SK-N-SH (cell line): ENCODE measurements around the gene CACNA1D. TPM values are rescaled to one million over a fixed set of nuclear protein-coding genes. Genes with fewer than 3 reads are reported as not detected.
A peak's percentile ranks its signal among the peaks of the same experiment; 100 is the strongest.

ENCODE experiments used
- CTCF ChIA-PET: fragments of 300-600, 350-600 bp; formaldehyde crosslinking; extraction: SDS; loops from one replicate; lab custom pipeline; 2021; lab: Yijun Ruan, JAX
- POLR2A ChIA-PET: fragments of 350-600 bp; sonication (Branson Sonifier 250); formaldehyde crosslinking; extraction: SDS; loops from one replicate; lab custom pipeline; 2020; ENCODE audit warnings: antibody characterized with exemption, inconsistent platforms; lab: Yijun Ruan, JAX
- DNase-seq: peaks from one replicate; pipeline ENCODE4 v3.0.0; 2012
- H2AFZ ChIP-seq: fragments of 200-600 bp; sonication (generic); 2 replicates; pipeline ENCODE4 v1.8.1; 2016; ENCODE audit warnings: antibody characterized with exemption, mild to moderate bottlenecking, low read depth
- H3F3A ChIP-seq: fragments of 200-600 bp; sonication (generic); replicated peaks from 2 replicates; pipeline ENCODE3; 2016; ENCODE audit warnings: antibody characterized with exemption, mild to moderate bottlenecking; ENCODE audit not compliant: insufficient read depth
- H3K27ac ChIP-seq, 2 experiments: fragments of 200-500 bp in 1 of 2; fragments of 200-600 bp in 1 of 2; sonication (Bioruptor generic) in 1 of 2; sonication (generic), shearing (Covaris generic) in 1 of 2; 2 replicates each; pipeline versions ENCODE4 v1.5.1 to v1.6.1; 2014 to 2016; ENCODE audit warnings: low read depth in 2 of 2, inconsistent platforms in 1 of 2, low read length in 1 of 2, mild to moderate bottlenecking in 1 of 2, mixed read lengths in 1 of 2
- H3K27me3 ChIP-seq: fragments of 200-600 bp; sonication (generic), shearing (Covaris generic); 2 replicates; pipeline ENCODE4 v1.6.1; 2016; ENCODE audit warnings: mixed run types; ENCODE audit not compliant: insufficient read depth
- H3K36me3 ChIP-seq, 2 experiments: fragments of 200-500 bp in 1 of 2; fragments of 200-600 bp in 1 of 2; sonication (Bioruptor generic) in 1 of 2; sonication (generic) in 1 of 2; replicated peaks in 1 of 2; 2 replicates each; pipeline versions ENCODE3 to v1.5.1; 2014 to 2016; ENCODE audit warnings: low read length in 1 of 2, mild to moderate bottlenecking in 1 of 2; ENCODE audit not compliant: insufficient read depth in 2 of 2, control insufficient read depth in 1 of 2
- H3K4me1 ChIP-seq, 2 experiments: fragments of 200-500 bp in 1 of 2; fragments of 200-600 bp in 1 of 2; sonication (Bioruptor generic) in 1 of 2; sonication (generic), shearing (Covaris generic) in 1 of 2; 2 replicates each; pipeline versions ENCODE4 v1.5.1 to v1.6.1; 2014 to 2016; ENCODE audit warnings: low read depth in 1 of 2, low read length in 1 of 2, mixed run types in 1 of 2; ENCODE audit not compliant: insufficient read depth in 2 of 2, control insufficient read depth in 1 of 2
- H3K4me2 ChIP-seq: fragments of 200-600 bp; sonication (generic), shearing (Covaris generic); 2 replicates; pipeline ENCODE4 v1.6.1; 2017; ENCODE audit warnings: mixed run types
- H3K4me3 ChIP-seq, 2 experiments: fragments of 200-500 bp in 1 of 2; fragments of 200-600 bp in 1 of 2; sonication (Bioruptor generic) in 1 of 2; sonication (generic), shearing (Covaris generic) in 1 of 2; 2 replicates each; pipeline versions ENCODE4 v1.5.1 to v1.8.1; 2014 to 2016; ENCODE audit warnings: low read depth in 2 of 2, inconsistent platforms in 1 of 2, low read length in 1 of 2, mild to moderate bottlenecking in 1 of 2, mixed read lengths in 1 of 2, moderate library complexity in 1 of 2
- H3K79me2 ChIP-seq: fragments of 200-600 bp; sonication (generic); 2 replicates; pipeline ENCODE4 v1.8.1; 2017; ENCODE audit warnings: mild to moderate bottlenecking; ENCODE audit not compliant: insufficient read depth
- H3K9ac ChIP-seq: fragments of 200-600 bp; sonication (generic); 2 replicates; pipeline ENCODE4 v1.6.1; 2017; ENCODE audit warnings: mixed run types
- H3K9me2 ChIP-seq: fragments of 200-600 bp; sonication (generic); 2 replicates; pipeline ENCODE4 v1.6.1; 2017; ENCODE audit warnings: mixed run types
- H3K9me3 ChIP-seq: fragments of 200-600 bp; sonication (generic); 2 replicates; pipeline ENCODE4 v1.6.1; 2017; ENCODE audit warnings: mixed run types, mild to moderate bottlenecking, moderate library complexity
- H4K20me1 ChIP-seq: fragments of 200-600 bp; sonication (generic); 2 replicates; pipeline ENCODE4 v1.6.1; 2017; ENCODE audit warnings: mild to moderate bottlenecking, mixed run types; ENCODE audit not compliant: insufficient read depth
- CHD2 ChIP-seq: fragments of 150-350 bp; IDR thresholded peaks from 2 replicates; pipeline ENCODE4 v1.6.1; 2018; ENCODE audit warnings: low read length; ENCODE audit not compliant: partially characterized antibody
- CTCF ChIP-seq: fragments of 200-600 bp; sonication (generic); IDR thresholded peaks from 2 replicates; pipeline ENCODE4 v1.6.1; 2017; ENCODE audit warnings: antibody characterized with exemption, mild to moderate bottlenecking, moderate library complexity
- FOXM1 ChIP-seq: IDR thresholded peaks from 2 replicates; pipeline ENCODE4 v1.4.0; 2012; ENCODE audit warnings: low read depth, mild to moderate bottlenecking
- GATA2 ChIP-seq: sonication (generic); formaldehyde crosslinking; IDR thresholded peaks from 2 replicates; pipeline ENCODE4 v1.5.0; 2020; ENCODE audit warnings: mild to moderate bottlenecking, missing genetic modification reagents
- IRF3 ChIP-seq: fragments of 150-350 bp; IDR thresholded peaks from 2 replicates; pipeline ENCODE4 v1.6.1; 2016; ENCODE audit warnings: mild to moderate bottlenecking, low read depth, low read length
- MEF2A ChIP-seq: IDR thresholded peaks from 2 replicates; pipeline ENCODE4 v1.4.0; 2012; ENCODE audit warnings: low read depth, borderline replicate concordance
- PBX3 ChIP-seq: IDR thresholded peaks from 2 replicates; pipeline ENCODE4; 2012
- RAD21 ChIP-seq: IDR thresholded peaks from 2 replicates; pipeline ENCODE4 v1.6.1; 2012; ENCODE audit warnings: mild to moderate bottlenecking, low read length
- RCOR1 ChIP-seq: fragments of 150-350 bp; IDR thresholded peaks from 2 replicates; pipeline ENCODE4 v1.6.1; 2017; ENCODE audit warnings: antibody characterized with exemption, low read length
- REST ChIP-seq: IDR thresholded peaks from 2 replicates; pipeline ENCODE4 v1.6.1; 2012; ENCODE audit warnings: mild to moderate bottlenecking, low read depth, low read length, moderate library complexity
- RFX5 ChIP-seq: IDR thresholded peaks from 2 replicates; pipeline ENCODE4 v1.6.1; 2012; ENCODE audit warnings: mild to moderate bottlenecking, improper control_type of control experiment, low read length
- RXRA ChIP-seq: IDR thresholded peaks from 2 replicates; pipeline ENCODE4 v1.4.0; 2012; ENCODE audit warnings: low read depth, mild to moderate bottlenecking, borderline replicate concordance
- TAF1 ChIP-seq: IDR thresholded peaks from 2 replicates; pipeline ENCODE4 v1.6.1; 2012; ENCODE audit warnings: low read depth, mild to moderate bottlenecking, low read length, moderate library complexity, borderline replicate concordance
- TEAD4 ChIP-seq: IDR thresholded peaks from 2 replicates; pipeline ENCODE4 v1.4.0; 2012; ENCODE audit warnings: mild to moderate bottlenecking, borderline replicate concordance; ENCODE audit not compliant: insufficient read depth
- USF1 ChIP-seq: IDR thresholded peaks from 2 replicates; pipeline ENCODE4 v1.4.0; 2012; ENCODE audit warnings: low read depth, borderline replicate concordance
- USF2 ChIP-seq: fragments of 150-350 bp; IDR thresholded peaks from 2 replicates; pipeline ENCODE4 v1.6.1; 2017; ENCODE audit warnings: antibody characterized with exemption, low read length, low read depth, borderline replicate concordance
- YY1 ChIP-seq: IDR thresholded peaks from 2 replicates; pipeline ENCODE4 v1.4.0; 2012; ENCODE audit warnings: low read depth, mild to moderate bottlenecking
- WGBS: methylation state at CpG from one replicate; pipeline ENCODE4 v1.1.6; 2017; ENCODE audit warnings: low lambda C conversion rate; 5-methylcytosine and 5-hydroxymethylcytosine counted together
- polyA plus RNA-seq, 3 experiments: library from polyadenylated mRNA; depleted of rRNA; stranded (reverse); fragments of >200 nt; gene quantifications; 2 replicates each; pipeline ENCODE4 v1.2.3, GENCODE V29; 2012

Gene CACNA1D
- polyA plus RNA-seq, 1 of the 3 experiments (the other 2 are of a cell fraction), result 0.12 TPM

- Histone ChIP-seq H3K9me2 (no peaks in the 10 kb centered on the region), H3K79me2 (no peaks in the 10 kb centered on the region), H3K27me3 (no peaks in the 10 kb centered on the region), H3F3A (no peaks in the 10 kb centered on the region), H2AFZ (no peak overlapping the region), H3K9ac (no peak overlapping the region), H3K36me3 (no peaks in the 10 kb centered on the region), H3K9me3 (no peaks in the 10 kb centered on the region), H3K4me1 (peaks cover 0 to 4% of the 10 kb centered on the region in 2 experiments; a peak in 1 of 4 replicates), H3K27ac (no peak overlapping the region), H4K20me1 (no peaks in the 10 kb centered on the region), H3K4me3 (no peak overlapping the region), H3K4me2 (no peak overlapping the region)
- no peak for TF ChIP-seq RXRA
- TF ChIP-seq RAD21, result peak; percentile 23; the same call in 1 of the 2 replicates
- no peak for TF ChIP-seq REST
- ChIA-PET POLR2A (interaction anchor here (0.9 kb wide), 1 partner anchor 11 kb away, joined by 3 read pairs; no protein-coding TSS in a partner anchor), CTCF (interaction anchor here (0.6 to 7.4 kb wide), 2 partner anchors 20 to 313 kb away, joined by 3 to 45 read pairs; no protein-coding TSS in a partner anchor)
- no peak for DNase-seq
- WGBS, result 51% methylated on average over 4 of the region's 5 CpGs
Measured at GRCh38 chr3:53688989-53689388, 194.6 kb downstream of the CACNA1D start.

- Histone ChIP-seq H4K20me1 (no peaks in the 10 kb centered on the region), H3K36me3 (no peaks in the 10 kb centered on the region), H3K9ac (no peak overlapping the region), H3K27ac (no peak overlapping the region), H3K79me2 (no peaks in the 10 kb centered on the region)
- CTCF ChIA-PET, result interaction anchor here (0.9 to 7.4 kb wide), 4 partner anchors 14 to 19 kb away, joined by 3 to 45 read pairs (median 4); no protein-coding TSS in a partner anchor
- no peak for TF ChIP-seq YY1
- no peak for TF ChIP-seq GATA2 (CRISPR knock-in tag)
- no peak for TF ChIP-seq USF1
- no peak for TF ChIP-seq RFX5
- TF ChIP-seq TAF1, result no peak
- TF ChIP-seq RCOR1, result no peak
- no peak for TF ChIP-seq TEAD4
- TF ChIP-seq CHD2, result no peak
- TF ChIP-seq PBX3, result no peak
- no peak for TF ChIP-seq CTCF
- no peak for TF ChIP-seq IRF3
- no peak for TF ChIP-seq FOXM1
- no peak for TF ChIP-seq USF2
- TF ChIP-seq MEF2A, result no peak
- TF ChIP-seq, all 33 proteins: peak for 0
- Histone ChIP-seq H3K27me3 (no peaks in the 10 kb centered on the region), H3K9me2 (no peaks in the 10 kb centered on the region), H3K9me3 (no peaks in the 10 kb centered on the region), H3F3A (no peaks in the 10 kb centered on the region), H3K4me2 (no peak overlapping the region), H3K4me3 (no peak overlapping the region), H3K4me1 (peaks cover 0 to 4% of the 10 kb centered on the region in 2 experiments; a peak in 1 of 4 replicates), H2AFZ (no peak overlapping the region)
- DNase-seq, result no peak
- POLR2A ChIA-PET, result interaction anchor here (0.9 kb wide), 1 partner anchor 10 kb away, joined by 3 read pairs; no protein-coding TSS in a partner anchor
- WGBS, result 51% methylated on average over 2 of the region's 2 CpGs
Measured at GRCh38 chr3:53689681-53690080, 195.3 kb downstream of the CACNA1D start.
